ENCODE measurements around the gene MRFAP1L1.

GRCh38 chr4:6694177-6694901 is 15.3 kb downstream of the MRFAP1L1 start:
- no peak for TF ChIP-seq EZH2 (IDR thresholded peaks at IDR 0.05; ENCODE audit: insufficient read depth, poor library complexity, severe bottlenecking)
- TF ChIP-seq EZH2phosphoT487 (IDR thresholded peaks at IDR 0.05; ENCODE audit: insufficient read depth, low read depth) = no peak
